HCT116 (cell line): ENCODE results near the gene RBM33. TPM values are rescaled to one million over a fixed set of nuclear protein-coding genes. Genes with fewer than 3 reads are reported as not detected.

Experiments
- ATAC-seq: fragments of 200-7000 bp; cut with Tn5 transposase; 2 replicates; pipeline ENCODE4 v1.9.1; 2020; ENCODE audit warnings: mild to moderate bottlenecking, moderate library complexity
- BruUV-seq: library from RNA; stranded (reverse); fragments of 400-500 nt; replicated peaks from 2 replicates; lab custom pipeline; 2021; lab: Mats Ljungman, UMichigan
- CTCF ChIA-PET: fragments of 300-600 bp; sonication (Branson Sonifier 250); formaldehyde crosslinking; loops from one replicate; lab custom pipeline; 2021; ENCODE audit warnings: antibody characterized with exemption; lab: Charles Lee
- POLR2A ChIA-PET: fragments of 300-600, 350-600 bp; sonication (Branson Sonifier 250); formaldehyde crosslinking; loops from one replicate; lab custom pipeline; 2021; ENCODE audit warnings: antibody characterized with exemption; lab: Charles Lee
- RAD21 ChIA-PET, 2 experiments: fragments of 300-600 bp; sonication (Branson Sonifier 250); formaldehyde crosslinking; loops; one replicate each; lab custom pipeline; 2023; ENCODE audit warnings: low total read pairs in 2 of 2; ENCODE audit not compliant: uncharacterized antibody in 2 of 2, unreplicated experiment in 2 of 2, low non-redundant PET in 1 of 2; lab: Charles Lee
- DNase-seq: peaks from one replicate; pipeline ENCODE4 v3.0.0-alpha.2; 2010; ENCODE audit warnings: low read depth, low spot score
- H2AFZ ChIP-seq: fragments of 200-600 bp; shearing (Covaris generic), sonication (generic); 2 replicates; pipeline ENCODE4 v1.6.1; 2017; ENCODE audit warnings: low read depth, mixed run types, mixed read lengths, antibody characterized with exemption, low read length; ENCODE audit not compliant: poor library complexity, severe bottlenecking
- H3K27ac ChIP-seq: 2 replicates; pipeline ENCODE4 v1.5.1; 2012; ENCODE audit warnings: low read depth, low read length
- H3K27me3 ChIP-seq: fragments of 200-600 bp; sonication (generic); 2 replicates; pipeline ENCODE4 v1.6.1; 2016; ENCODE audit warnings: mixed run types, low read length, mixed read lengths; ENCODE audit not compliant: insufficient read depth
- H3K36me3 ChIP-seq, 2 experiments: fragments of 200-500 bp in 1 of 2; fragments of 200-600 bp in 1 of 2; sonication (Bioruptor generic) in 1 of 2; sonication (generic) in 1 of 2; 2 replicates each; pipeline versions ENCODE4 v1.5.1 to v1.6.1; 2014 to 2016; ENCODE audit warnings: low read length in 2 of 2, inconsistent platforms in 1 of 2, mixed read lengths in 1 of 2, mixed run types in 1 of 2; ENCODE audit not compliant: insufficient read depth in 2 of 2, control insufficient read depth in 1 of 2
- H3K4me1 ChIP-seq, 2 experiments: fragments of 200-600 bp in 1 of 2; sonication (generic) in 1 of 2; 2 replicates each; pipeline versions ENCODE4 v1.5.1 to v1.6.1; 2012 to 2017; ENCODE audit warnings: low read length in 2 of 2, inconsistent platforms in 1 of 2, mild to moderate bottlenecking in 1 of 2, mixed read lengths in 1 of 2, mixed run types in 1 of 2, moderate library complexity in 1 of 2; ENCODE audit not compliant: insufficient read depth in 2 of 2, control insufficient read depth in 1 of 2
- H3K4me2 ChIP-seq: fragments of 200-600 bp; sonication (generic); 2 replicates; pipeline ENCODE4 v1.6.1; 2017; ENCODE audit warnings: mixed run types, low read length, mixed read lengths
- H3K4me3 ChIP-seq, 2 experiments: fragments of 200-600 bp in 1 of 2; sonication (generic) in 1 of 2; replicated peaks in 1 of 2; 2 replicates each; pipeline ENCODE4 v1.5.1; 2011 to 2016; ENCODE audit warnings: low read length in 2 of 2, control low read depth in 1 of 2, low read depth in 1 of 2, mild to moderate bottlenecking in 1 of 2, mixed read lengths in 1 of 2, mixed run types in 1 of 2
- H3K79me2 ChIP-seq: fragments of 200-600 bp; sonication (generic); 2 replicates; pipeline ENCODE4 v1.6.1; 2017; ENCODE audit warnings: mild to moderate bottlenecking, mixed run types, low read length, moderate library complexity, mixed read lengths; ENCODE audit not compliant: insufficient read depth
- H3K9ac ChIP-seq: fragments of 200-600 bp; sonication (generic); 2 replicates; pipeline ENCODE4 v1.6.1; 2016; ENCODE audit warnings: low read length, mixed read lengths
- H3K9me2 ChIP-seq: fragments of 200-600 bp; sonication (generic), shearing (Covaris generic); 2 replicates; pipeline ENCODE4 v1.6.1; 2017; ENCODE audit warnings: mixed run types, mild to moderate bottlenecking, moderate library complexity; ENCODE audit not compliant: insufficient read depth
- H3K9me3 ChIP-seq, 2 experiments: fragments of 200-500 bp in 1 of 2; fragments of 200-600 bp in 1 of 2; sonication (Bioruptor generic) in 1 of 2; sonication (generic) in 1 of 2; 2 replicates each; pipeline ENCODE4 v1.6.1; 2014 to 2017; ENCODE audit warnings: low read length in 2 of 2, mixed read lengths in 2 of 2, inconsistent platforms in 1 of 2, low read depth in 1 of 2, mild to moderate bottlenecking in 1 of 2, mixed run types in 1 of 2, moderate library complexity in 1 of 2; ENCODE audit not compliant: control insufficient read depth in 1 of 2, insufficient read depth in 1 of 2
- H4K20me1 ChIP-seq: fragments of 200-600 bp; sonication (generic), shearing (Covaris generic); 2 replicates; pipeline ENCODE4 v1.6.1; 2017; ENCODE audit warnings: mixed run types, mild to moderate bottlenecking, moderate library complexity; ENCODE audit not compliant: insufficient read depth
- ATF3 ChIP-seq: IDR thresholded peaks from 2 replicates; pipeline ENCODE4 v1.6.1; 2012
- CEBPB ChIP-seq: IDR thresholded peaks from 2 replicates; pipeline ENCODE4 v1.6.1; 2012; ENCODE audit warnings: low read depth
- EGR1 ChIP-seq: IDR thresholded peaks from 2 replicates; pipeline ENCODE4 v1.6.1; 2012; ENCODE audit warnings: low read depth
- EZH2phosphoT487 ChIP-seq: fragments of 200-600 bp; IDR thresholded peaks from 2 replicates; pipeline ENCODE4 v1.6.1; 2018; ENCODE audit warnings: antibody characterized with exemption, borderline replicate concordance
- JUND ChIP-seq: IDR thresholded peaks from 2 replicates; pipeline ENCODE4 v1.6.1; 2012
- MAX ChIP-seq: IDR thresholded peaks from 2 replicates; pipeline ENCODE4 v1.6.1; 2012
- POLR2A ChIP-seq: IDR thresholded peaks from 2 replicates; pipeline ENCODE4 v1.7.0; 2011; ENCODE audit warnings: borderline replicate concordance; ENCODE audit not compliant: insufficient read depth, insufficient read length; ENCODE audit errors: extremely low read depth
- POLR2AphosphoS5 ChIP-seq: IDR thresholded peaks from 2 replicates; pipeline ENCODE4 v1.6.1; 2011; ENCODE audit warnings: mild to moderate bottlenecking, low read depth, low read length, moderate library complexity
- RAD21 ChIP-seq: IDR thresholded peaks from 2 replicates; pipeline ENCODE4 v1.6.1; 2012; ENCODE audit warnings: low read depth, mild to moderate bottlenecking
- SIN3A ChIP-seq: IDR thresholded peaks from 2 replicates; pipeline ENCODE4 v1.6.1; 2012; ENCODE audit warnings: low read depth
- SP1 ChIP-seq: IDR thresholded peaks from 2 replicates; pipeline ENCODE4 v1.6.1; 2012; ENCODE audit warnings: low read depth
- SRF ChIP-seq: IDR thresholded peaks from 2 replicates; pipeline ENCODE4 v1.6.1; 2012; ENCODE audit warnings: low read depth
- YY1 ChIP-seq: IDR thresholded peaks from 2 replicates; pipeline ENCODE4 v1.6.1; 2011; ENCODE audit warnings: low read length, low read depth, moderate library complexity, mild to moderate bottlenecking; ENCODE audit not compliant: insufficient replicate concordance; ENCODE audit errors: extremely low read depth
- ZFX ChIP-seq: fragments of 450-650 bp; IDR thresholded peaks from 2 replicates; pipeline ENCODE4 v1.6.1; 2017
- ZNF274 ChIP-seq: fragments of 200-500 bp; sonication (Bioruptor generic); IDR thresholded peaks from 2 replicates; pipeline ENCODE4 v1.6.1; 2014; ENCODE audit warnings: mild to moderate bottlenecking, low read depth, low read length, inconsistent platforms
- intact Hi-C: fragments of 100-400 bp; cut with micrococcal nuclease; formaldehyde crosslinking; loops from 2 replicates; pipeline ENCODE4 v1.10.0; 2022
- total RNA-seq: library from RNA; stranded (reverse); gene quantifications from one replicate; pipeline ENCODE4 v1.2.1, GENCODE V29; 2021; ENCODE audit not compliant: unreplicated experiment

Gene RBM33
- total RNA-seq, 1 experiment from 2014 or later = 64.3 TPM

- POLR2A ChIA-PET = no interaction called here
- H4K20me1 ChIP-seq = no peaks in the 10 kb centered on the region
- 0 out of 2 replicates have a peak, but pooled peaks cover 9% of the 10 kb centered on the region for H3K27me3 ChIP-seq
- H3K4me3 ChIP-seq = no peak overlapping the region
- H3K9ac ChIP-seq = no peak overlapping the region
- TF ChIP-seq ZNF274 = no peak
- TF ChIP-seq EGR1 = no peak
- TF ChIP-seq SIN3A = no peak
- TF ChIP-seq YY1 = no peak
- TF ChIP-seq MAX = no peak
- no peak for TF ChIP-seq EZH2phosphoT487
- no peak for TF ChIP-seq SP1
- TF ChIP-seq JUND = no peak
- no peak for TF ChIP-seq POLR2A
- no peak for TF ChIP-seq RAD21
- no peak for TF ChIP-seq ATF3
- no peak for TF ChIP-seq ZFX
- no peak for TF ChIP-seq POLR2AphosphoS5
- TF ChIP-seq CEBPB = no peak
- TF ChIP-seq SRF = no peak
- BruUV-seq = no TSS peak
- H2AFZ ChIP-seq = no peak overlapping the region
- DNase-seq = no peak
- RAD21 ChIA-PET = no interaction called here
- no peaks in the 10 kb centered on the region for H3K9me3 ChIP-seq
- CTCF ChIA-PET = no interaction called here
- H3K4me1 ChIP-seq = peaks cover 0 to 17% of the 10 kb centered on the region in 2 experiments; a peak in 1 of 4 replicates
- no peak overlapping the region for H3K27ac ChIP-seq
- H3K36me3 ChIP-seq = no peaks in the 10 kb centered on the region
- intact Hi-C loops = no loop called here
- no peaks in the 10 kb centered on the region for H3K79me2 ChIP-seq
- no peaks in the 10 kb centered on the region for H3K9me2 ChIP-seq
- ATAC-seq = no peak
- H3K4me2 ChIP-seq = no peak overlapping the region
Measured at GRCh38 chr7:155594961-155595366, 49.5 kb upstream of the RBM33 start.
